Endothelial cell (in vitro differentiated cells): ENCODE results near the gene TSHZ2. TPM values are rescaled to one million over a fixed set of nuclear protein-coding genes. Genes with fewer than 3 reads are reported as not detected.

ENCODE experiments used
- DNase-seq: peaks from one replicate; pipeline ENCODE4 v3.0.0; 2021; ENCODE audit warnings: low spot score
- H3K27ac Mint-ChIP-seq: one replicate; pipeline ENCODE4 v1.8.0; 2021; ENCODE audit warnings: mixed read lengths, inconsistent platforms; ENCODE audit not compliant: unreplicated experiment
- H3K27me3 Mint-ChIP-seq: one replicate; pipeline ENCODE4 v1.8.0; 2021; ENCODE audit warnings: mild to moderate bottlenecking, moderate library complexity, mixed read lengths, inconsistent platforms; ENCODE audit not compliant: unreplicated experiment
- H3K36me3 Mint-ChIP-seq: one replicate; pipeline ENCODE4 v1.8.0; 2021; ENCODE audit warnings: mild to moderate bottlenecking, low read depth, mixed read lengths, inconsistent platforms; ENCODE audit not compliant: unreplicated experiment
- H3K4me1 Mint-ChIP-seq: one replicate; pipeline ENCODE4 v1.8.0; 2021; ENCODE audit warnings: mild to moderate bottlenecking, mixed read lengths, inconsistent platforms; ENCODE audit not compliant: unreplicated experiment
- H3K4me3 Mint-ChIP-seq: one replicate; pipeline ENCODE4 v1.8.0; 2021; ENCODE audit warnings: mild to moderate bottlenecking, mixed read lengths, inconsistent platforms; ENCODE audit not compliant: unreplicated experiment
- H3K9me3 Mint-ChIP-seq: one replicate; pipeline ENCODE4 v1.8.0; 2021; ENCODE audit warnings: mixed read lengths, inconsistent platforms; ENCODE audit not compliant: unreplicated experiment
- total RNA-seq: library from RNA; stranded (reverse); fragmentation: NEBNext Ultra II Directional; extraction: Animal tissue kit (Norgen Biotek cat#: 25700); gene quantifications from one replicate; pipeline ENCODE4 v1.2.1, GENCODE V29; 2021; ENCODE audit not compliant: unreplicated experiment
- TF ChIP-seq, protein P1 (sequence below): fragments of 200-600 bp; sonication (generic); IDR thresholded peaks from one replicate; pipeline ENCODE4 v1.5.0; 2021; ENCODE audit warnings: antibody characterized with exemption; ENCODE audit not compliant: unreplicated experiment

The TSHZ2 gene
- total RNA-seq, 1 donor from 2014 or later, result 2.3 TPM

DNA sequence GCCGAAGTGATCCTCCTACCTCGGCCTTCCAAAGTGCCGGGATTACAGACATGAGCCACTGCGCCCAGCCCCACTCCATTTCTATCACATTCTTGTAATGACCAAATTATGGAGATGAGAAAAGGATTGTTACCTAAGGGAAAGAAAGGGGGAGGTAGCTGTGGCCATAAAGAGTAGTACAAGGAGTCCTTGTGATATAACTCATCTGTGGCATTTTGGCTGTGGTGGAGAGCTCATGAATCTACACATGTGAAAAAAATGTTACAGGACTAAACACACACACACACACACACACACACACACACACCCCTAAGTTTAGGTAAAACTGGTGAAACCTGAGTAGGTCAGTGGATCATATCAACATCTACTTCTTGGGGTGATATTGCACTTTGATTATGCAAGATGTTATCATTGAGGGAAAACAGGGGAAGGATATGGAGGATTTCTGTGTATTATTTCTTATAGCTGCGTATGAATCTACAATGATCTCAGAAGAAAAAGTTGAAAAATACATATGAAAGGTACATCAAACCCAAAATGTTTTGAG is 251.5 kb downstream of the TSHZ2 start:
- no peaks in the 10 kb centered on the region for H3K4me1 Mint-ChIP-seq
- no peaks in the 10 kb centered on the region for H3K27me3 Mint-ChIP-seq
- no peak overlapping the region for H3K27ac Mint-ChIP-seq
- TF ChIP-seq, protein P1, sequence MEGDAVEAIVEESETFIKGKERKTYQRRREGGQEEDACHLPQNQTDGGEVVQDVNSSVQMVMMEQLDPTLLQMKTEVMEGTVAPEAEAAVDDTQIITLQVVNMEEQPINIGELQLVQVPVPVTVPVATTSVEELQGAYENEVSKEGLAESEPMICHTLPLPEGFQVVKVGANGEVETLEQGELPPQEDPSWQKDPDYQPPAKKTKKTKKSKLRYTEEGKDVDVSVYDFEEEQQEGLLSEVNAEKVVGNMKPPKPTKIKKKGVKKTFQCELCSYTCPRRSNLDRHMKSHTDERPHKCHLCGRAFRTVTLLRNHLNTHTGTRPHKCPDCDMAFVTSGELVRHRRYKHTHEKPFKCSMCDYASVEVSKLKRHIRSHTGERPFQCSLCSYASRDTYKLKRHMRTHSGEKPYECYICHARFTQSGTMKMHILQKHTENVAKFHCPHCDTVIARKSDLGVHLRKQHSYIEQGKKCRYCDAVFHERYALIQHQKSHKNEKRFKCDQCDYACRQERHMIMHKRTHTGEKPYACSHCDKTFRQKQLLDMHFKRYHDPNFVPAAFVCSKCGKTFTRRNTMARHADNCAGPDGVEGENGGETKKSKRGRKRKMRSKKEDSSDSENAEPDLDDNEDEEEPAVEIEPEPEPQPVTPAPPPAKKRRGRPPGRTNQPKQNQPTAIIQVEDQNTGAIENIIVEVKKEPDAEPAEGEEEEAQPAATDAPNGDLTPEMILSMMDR, result no peak
- no peaks in the 10 kb centered on the region for H3K36me3 Mint-ChIP-seq
- no peaks in the 10 kb centered on the region for H3K9me3 Mint-ChIP-seq
- no peak overlapping the region for H3K4me3 Mint-ChIP-seq
- DNase-seq, result no peak

- Mint-ChIP-seq H3K9me3 (no peaks in the 10 kb centered on the region), H3K27ac (no peak overlapping the region), H3K36me3 (no peaks in the 10 kb centered on the region), H3K27me3 (no peaks in the 10 kb centered on the region), H3K4me3 (no peak overlapping the region), H3K4me1 (no peaks in the 10 kb centered on the region)
- TF ChIP-seq, protein P1, result no peak
- no peak for DNase-seq
Observed at GRCh38 chr20:53224851-53225250, 252.7 kb downstream of the TSHZ2 start.

DNA sequence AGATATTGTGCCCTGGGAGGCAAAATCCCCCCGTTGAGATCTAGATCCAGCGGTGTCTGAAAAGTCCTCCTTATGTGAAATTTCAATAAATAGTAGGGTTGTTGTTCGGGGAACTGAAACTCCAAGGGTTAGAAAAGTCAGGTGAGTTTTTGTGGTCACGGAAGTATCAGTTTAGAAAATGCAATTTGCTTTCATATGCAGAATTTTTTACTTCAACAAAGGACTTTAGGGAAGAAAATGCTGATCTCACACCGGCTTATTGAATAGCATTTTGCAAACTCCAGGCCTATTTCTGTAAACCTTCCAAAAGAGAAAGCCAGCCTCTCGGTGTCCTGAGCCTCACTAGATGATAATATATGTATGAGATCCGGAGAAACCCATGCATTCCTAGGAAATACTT is 254.7 kb downstream of the TSHZ2 start:
- H3K4me3 Mint-ChIP-seq, result no peak overlapping the region
- TF ChIP-seq, protein P1, result no peak
- no peak overlapping the region for H3K27ac Mint-ChIP-seq
- H3K9me3 Mint-ChIP-seq, result no peaks in the 10 kb centered on the region
- no peaks in the 10 kb centered on the region for H3K4me1 Mint-ChIP-seq
- H3K36me3 Mint-ChIP-seq, result no peaks in the 10 kb centered on the region
- H3K27me3 Mint-ChIP-seq, result no peaks in the 10 kb centered on the region
- no peak for DNase-seq

GRCh38 chr20:53227523-53227922 is 255.4 kb downstream of the TSHZ2 start:
- H3K4me1 Mint-ChIP-seq, result no peaks in the 10 kb centered on the region
- no peaks in the 10 kb centered on the region for H3K36me3 Mint-ChIP-seq
- no peaks in the 10 kb centered on the region for H3K27me3 Mint-ChIP-seq
- TF ChIP-seq, protein P1, result no peak
- no peak overlapping the region for H3K27ac Mint-ChIP-seq
- no peaks in the 10 kb centered on the region for H3K9me3 Mint-ChIP-seq
- no peak overlapping the region for H3K4me3 Mint-ChIP-seq
- no peak for DNase-seq

- no peaks in the 10 kb centered on the region for H3K9me3 Mint-ChIP-seq
- H3K27me3 Mint-ChIP-seq, result no peaks in the 10 kb centered on the region
- no peaks in the 10 kb centered on the region for H3K4me1 Mint-ChIP-seq
- H3K27ac Mint-ChIP-seq, result no peak overlapping the region
- no peak for DNase-seq
- no peaks in the 10 kb centered on the region for H3K36me3 Mint-ChIP-seq
- no peak overlapping the region for H3K4me3 Mint-ChIP-seq
- TF ChIP-seq, protein P1, result no peak
Observed at GRCh38 chr20:53231061-53231460, 258.9 kb downstream of the TSHZ2 start.
